SIG-M5 (cell line): ENCODE results near the gene LAMA3.

ENCODE experiments used
- DNase-seq: peaks from one replicate; lab custom pipeline; 2025; lab: John Stamatoyannopoulos, UW

LAMA3 gene

GRCh38 chr18:23689031-23689615, at the start of gene LAMA3:
LAMA3 (plus strand) TSS chr18:23689453; CDS start chr18:23689684, 231 bp downstream.
- DNase-seq, result no peak

- no peak for DNase-seq
These were observed 49.2 kb upstream of the LAMA3 start for GRCh38 chr18:23640052-23640451.

GRCh38 chr18:23641143-23641720, 48.0 kb upstream of the LAMA3 start:
- no peak for DNase-seq

- DNase-seq, result no peak
These were observed 47.2 kb upstream of the LAMA3 start for GRCh38 chr18:23641937-23642666.

- DNase-seq, result no peak
These were observed 45.3 kb upstream of the LAMA3 start for GRCh38 chr18:23643815-23644490.

GRCh38 chr18:23645568-23646175, 43.6 kb upstream of the LAMA3 start:
- DNase-seq, result no peak

- DNase-seq, result no peak
These were observed 43.0 kb upstream of the LAMA3 start for GRCh38 chr18:23646282-23646681.

- DNase-seq, result no peak
These were observed 40.8 kb upstream of the LAMA3 start for GRCh38 chr18:23648456-23648855.

GRCh38 chr18:23648940-23649607, 40.2 kb upstream of the LAMA3 start:
- DNase-seq, result no peak

- DNase-seq, result no peak
These were observed 38.0 kb upstream of the LAMA3 start for GRCh38 chr18:23650968-23651927.

GRCh38 chr18:23652232-23652631, 37.0 kb upstream of the LAMA3 start:
- no peak for DNase-seq

- no peak for DNase-seq
These were observed 31.0 kb upstream of the LAMA3 start for GRCh38 chr18:23658285-23658684.

GRCh38 chr18:23661735-23662308, 27.4 kb upstream of the LAMA3 start:
- DNase-seq, result no peak

GRCh38 chr18:23662309-23663263, 26.7 kb upstream of the LAMA3 start, which contains the start of gene ANKRD29:
ANKRD29 (minus strand) TSS chr18:23662911; CDS start chr18:23662730, 181 bp downstream.
- DNase-seq, result no peak

- no peak for DNase-seq
These were observed 24.6 kb upstream of the LAMA3 start for GRCh38 chr18:23664674-23665073.

GRCh38 chr18:23667114-23667513, 22.1 kb upstream of the LAMA3 start:
- DNase-seq, result no peak

GRCh38 chr18:23668731-23669130, 20.5 kb upstream of the LAMA3 start:
- DNase-seq, result no peak

- DNase-seq, result no peak
These were observed 20.0 kb upstream of the LAMA3 start for GRCh38 chr18:23669202-23669766.
